Activated CD4-positive, alpha-beta T cell treated with anti-CD3 and anti-CD28 coated beads, Interleukin-2, amount 10 ng/mL, durations not matched to agents 7 days and 5 days (primary cell): ENCODE data around the gene BMP15. TPM values are rescaled to one million over a fixed set of nuclear protein-coding genes. Genes with fewer than 3 reads are reported as not detected.

Experiments used
- CTCF ChIA-PET: fragments of 350-600 bp; sonication (Branson Sonifier 250); formaldehyde crosslinking; loops from one replicate; lab custom pipeline; 2021; ENCODE audit warnings: antibody characterized with exemption; lab: Charles Lee
- POLR2A ChIA-PET: fragments of 350-600 bp; sonication (Branson Sonifier 250); formaldehyde crosslinking; loops from one replicate; lab custom pipeline; 2021; ENCODE audit warnings: antibody characterized with exemption; lab: Charles Lee
- DNase-seq: peaks from one replicate; pipeline ENCODE4 v3.0.0-alpha.2; 2020
- H3K27ac Mint-ChIP-seq: one replicate; pipeline ENCODE4 v1.8.0; 2021; ENCODE audit warnings: mild to moderate bottlenecking, moderate library complexity, mixed read lengths
- H3K27me3 Mint-ChIP-seq: one replicate; pipeline ENCODE4 v1.8.0; 2021; ENCODE audit warnings: mixed read lengths
- H3K36me3 Mint-ChIP-seq: one replicate; pipeline ENCODE4 v1.8.0; 2021; ENCODE audit warnings: low read depth, mixed read lengths
- H3K4me1 Mint-ChIP-seq: one replicate; pipeline ENCODE4 v1.8.0; 2021; ENCODE audit warnings: mixed read lengths
- H3K4me3 Mint-ChIP-seq: one replicate; pipeline ENCODE4 v1.8.0; 2021; ENCODE audit warnings: mild to moderate bottlenecking, moderate library complexity, mixed read lengths
- H3K9me3 Mint-ChIP-seq: one replicate; pipeline ENCODE4 v1.8.0; 2021; ENCODE audit warnings: mixed read lengths
- total RNA-seq, 2 experiments: library from RNA; stranded (reverse); gene quantifications; one replicate each; pipeline ENCODE4 v1.2.3, GENCODE V29; 2021

Gene BMP15
- not detected for total RNA-seq

- H3K36me3 Mint-ChIP-seq, result no peaks in the 10 kb centered on the region
- no peak within 1 kb of the TSS for H3K27ac Mint-ChIP-seq
- H3K4me3 Mint-ChIP-seq, result no peak within 1 kb of the TSS
- CTCF ChIA-PET, result no interaction called here
- H3K9me3 Mint-ChIP-seq, result no peaks in the 10 kb centered on the region
- POLR2A ChIA-PET, result no interaction called here
- DNase-seq, result no peak
- peaks cover 9% of the 10 kb centered on the region for H3K4me1 Mint-ChIP-seq
- H3K27me3 Mint-ChIP-seq, result peaks cover 2% of the 10 kb centered on the region
Observed at GRCh38 chrX:50910685-50911176, at the start of gene BMP15. Gene BMP15, plus strand, starts transcription at chrX:50910735. Its CDS starts 49 bp downstream, at chrX:50910784.

- Mint-ChIP-seq H3K27me3 (no peaks in the 10 kb centered on the region), H3K4me3 (no peak overlapping the region), H3K9me3 (no peaks in the 10 kb centered on the region), H3K27ac (no peak overlapping the region), H3K36me3 (no peaks in the 10 kb centered on the region), H3K4me1 (no peaks in the 10 kb centered on the region)
- no peak for DNase-seq
- CTCF ChIA-PET, result no interaction called here
- POLR2A ChIA-PET, result no interaction called here
Observed at GRCh38 chrX:50863471-50863870, 47.1 kb upstream of the BMP15 start.

GRCh38 chrX:50865311-50865710 is 45.2 kb upstream of the BMP15 start:
- no peak for DNase-seq
- ChIA-PET CTCF (no interaction called here), POLR2A (no interaction called here)
- Mint-ChIP-seq H3K27me3 (no peaks in the 10 kb centered on the region), H3K9me3 (no peaks in the 10 kb centered on the region), H3K36me3 (no peaks in the 10 kb centered on the region), H3K4me1 (no peaks in the 10 kb centered on the region), H3K4me3 (no peak overlapping the region), H3K27ac (no peak overlapping the region)

- Mint-ChIP-seq H3K4me1 (no peaks in the 10 kb centered on the region), H3K36me3 (no peaks in the 10 kb centered on the region), H3K9me3 (no peaks in the 10 kb centered on the region), H3K27ac (no peak overlapping the region), H3K4me3 (no peak overlapping the region), H3K27me3 (no peaks in the 10 kb centered on the region)
- CTCF ChIA-PET, result no interaction called here
- no peak for DNase-seq
- POLR2A ChIA-PET, result no interaction called here
Observed at GRCh38 chrX:50871922-50872453, 38.5 kb upstream of the BMP15 start.

GRCh38 chrX:50874876-50875275 is 35.7 kb upstream of the BMP15 start:
- Mint-ChIP-seq H3K27ac (no peak overlapping the region), H3K4me3 (no peak overlapping the region), H3K9me3 (no peaks in the 10 kb centered on the region), H3K27me3 (no peaks in the 10 kb centered on the region), H3K36me3 (no peaks in the 10 kb centered on the region), H3K4me1 (no peaks in the 10 kb centered on the region)
- ChIA-PET CTCF (no interaction called here), POLR2A (no interaction called here)
- no peak for DNase-seq

GRCh38 chrX:50876551-50876950 is 34.0 kb upstream of the BMP15 start:
- H3K4me3 Mint-ChIP-seq, result no peak overlapping the region
- ChIA-PET POLR2A (no interaction called here), CTCF (interaction anchor here (0.6 kb wide), 1 partner anchor 49 kb away, joined by 4 read pairs; no protein-coding TSS in a partner anchor)
- H3K36me3 Mint-ChIP-seq, result no peaks in the 10 kb centered on the region
- H3K27ac Mint-ChIP-seq, result no peak overlapping the region
- no peaks in the 10 kb centered on the region for H3K4me1 Mint-ChIP-seq
- no peaks in the 10 kb centered on the region for H3K27me3 Mint-ChIP-seq
- H3K9me3 Mint-ChIP-seq, result no peaks in the 10 kb centered on the region
- no peak for DNase-seq

- Mint-ChIP-seq H3K4me1 (no peaks in the 10 kb centered on the region), H3K4me3 (no peak overlapping the region), H3K27ac (no peak overlapping the region), H3K36me3 (no peaks in the 10 kb centered on the region), H3K27me3 (no peaks in the 10 kb centered on the region), H3K9me3 (no peaks in the 10 kb centered on the region)
- POLR2A ChIA-PET, result no interaction called here
- CTCF ChIA-PET, result interaction anchor here (0.6 kb wide), 1 partner anchor 50 kb away, joined by 4 read pairs; no protein-coding TSS in a partner anchor
- DNase-seq, result no peak
Observed at GRCh38 chrX:50877310-50877709, 33.2 kb upstream of the BMP15 start.

- no peaks in the 10 kb centered on the region for H3K36me3 Mint-ChIP-seq
- ChIA-PET POLR2A (no interaction called here), CTCF (no interaction called here)
- no peak for DNase-seq
- H3K27me3 Mint-ChIP-seq, result no peaks in the 10 kb centered on the region
- H3K9me3 Mint-ChIP-seq, result no peaks in the 10 kb centered on the region
- no peaks in the 10 kb centered on the region for H3K4me1 Mint-ChIP-seq
- H3K27ac Mint-ChIP-seq, result no peak overlapping the region
- H3K4me3 Mint-ChIP-seq, result no peak overlapping the region
Observed at GRCh38 chrX:50881028-50881427, 29.5 kb upstream of the BMP15 start.

GRCh38 chrX:50888884-50889283 is 21.7 kb upstream of the BMP15 start:
- H3K27ac Mint-ChIP-seq, result no peak overlapping the region
- H3K36me3 Mint-ChIP-seq, result no peaks in the 10 kb centered on the region
- no peaks in the 10 kb centered on the region for H3K9me3 Mint-ChIP-seq
- ChIA-PET CTCF (no interaction called here), POLR2A (no interaction called here)
- H3K4me3 Mint-ChIP-seq, result no peak overlapping the region
- H3K4me1 Mint-ChIP-seq, result no peaks in the 10 kb centered on the region
- no peaks in the 10 kb centered on the region for H3K27me3 Mint-ChIP-seq
- DNase-seq, result no peak

GRCh38 chrX:50889582-50889981 is 21.0 kb upstream of the BMP15 start:
- no peaks in the 10 kb centered on the region for H3K4me1 Mint-ChIP-seq

GRCh38 chrX:50893047-50893446 is 17.5 kb upstream of the BMP15 start:
- H3K27ac Mint-ChIP-seq, result no peak overlapping the region
- DNase-seq, result no peak
- H3K9me3 Mint-ChIP-seq, result no peaks in the 10 kb centered on the region
- no peaks in the 10 kb centered on the region for H3K4me1 Mint-ChIP-seq
- peaks cover 2% of the 10 kb centered on the region for H3K27me3 Mint-ChIP-seq
- no peak overlapping the region for H3K4me3 Mint-ChIP-seq
- CTCF ChIA-PET, result no interaction called here
- no peaks in the 10 kb centered on the region for H3K36me3 Mint-ChIP-seq
- POLR2A ChIA-PET, result no interaction called here

More at GRCh38 chrX:50889582-50889981, 21.0 kb upstream of the BMP15 start:
- H3K9me3 Mint-ChIP-seq, result no peaks in the 10 kb centered on the region
- no peaks in the 10 kb centered on the region for H3K27me3 Mint-ChIP-seq
- H3K27ac Mint-ChIP-seq, result no peak overlapping the region
- no peaks in the 10 kb centered on the region for H3K36me3 Mint-ChIP-seq
- DNase-seq, result no peak
- POLR2A ChIA-PET, result no interaction called here
- CTCF ChIA-PET, result no interaction called here
- H3K4me3 Mint-ChIP-seq, result no peak overlapping the region

GRCh38 chrX:50893466-50893865 is 17.1 kb upstream of the BMP15 start:
- Mint-ChIP-seq H3K4me3 (no peak overlapping the region), H3K4me1 (no peaks in the 10 kb centered on the region), H3K36me3 (no peaks in the 10 kb centered on the region), H3K27ac (no peak overlapping the region), H3K9me3 (no peaks in the 10 kb centered on the region), H3K27me3 (peaks cover 2% of the 10 kb centered on the region)
- ChIA-PET POLR2A (no interaction called here), CTCF (no interaction called here)
- DNase-seq, result no peak

GRCh38 chrX:50905334-50905733 is 5.2 kb upstream of the BMP15 start:
- CTCF ChIA-PET, result no interaction called here
- no peak overlapping the region for H3K4me3 Mint-ChIP-seq

GRCh38 chrX:50913520-50913919 is 3.0 kb downstream of the BMP15 start:
- Mint-ChIP-seq H3K9me3 (no peaks in the 10 kb centered on the region), H3K36me3 (no peaks in the 10 kb centered on the region), H3K27me3 (peaks cover under 1% of the 10 kb centered on the region), H3K27ac (no peak overlapping the region), H3K4me1 (peaks cover 9% of the 10 kb centered on the region), H3K4me3 (no peak overlapping the region)
- DNase-seq, result no peak
- POLR2A ChIA-PET, result no interaction called here
- CTCF ChIA-PET, result no interaction called here

More at GRCh38 chrX:50905334-50905733, 5.2 kb upstream of the BMP15 start:
- H3K27ac Mint-ChIP-seq, result no peak overlapping the region
- POLR2A ChIA-PET, result no interaction called here
- H3K4me1 Mint-ChIP-seq, result no peaks in the 10 kb centered on the region
- DNase-seq, result peak; percentile 6
- H3K27me3 Mint-ChIP-seq, result peaks cover 4% of the 10 kb centered on the region
- H3K36me3 Mint-ChIP-seq, result no peaks in the 10 kb centered on the region
- no peaks in the 10 kb centered on the region for H3K9me3 Mint-ChIP-seq
